GM21737 (cell line): ENCODE measurements around the gene AKNA.
"Not testable (repeated sequence)": the region's sequence is repeated elsewhere in the genome, so short reads cannot be mapped to it uniquely, and the experiment has no call there.

Experiments used
- ATAC-seq: cut with Tn5 transposase; IDR thresholded peaks from one replicate; pipeline ENCODE4 v1.9.1; 2021; ENCODE audit warnings: mild to moderate bottlenecking, moderate library complexity; ENCODE audit not compliant: unreplicated experiment

The AKNA gene

DNA sequence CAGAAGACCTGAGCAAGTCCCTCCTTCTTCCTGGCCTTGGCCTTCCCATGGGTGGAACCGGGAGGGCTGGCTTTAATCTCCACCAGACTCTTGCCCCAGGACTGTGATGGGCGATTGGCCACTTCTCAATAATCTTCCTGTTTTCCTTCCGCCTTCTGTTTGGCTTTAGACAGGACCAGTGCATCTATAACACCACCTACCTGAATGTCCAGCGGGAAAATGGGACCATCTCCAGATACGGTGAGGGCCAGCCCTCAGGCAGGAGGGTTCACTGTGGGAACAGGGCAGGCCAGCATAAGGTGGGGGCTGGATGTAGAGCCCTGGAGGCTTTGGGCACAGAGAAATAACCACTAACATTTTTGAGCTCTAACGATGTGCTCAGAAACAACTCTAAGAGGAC lies 63.9 kb downstream of the AKNA start:
- not testable (repeated sequence) for ATAC-seq

- not testable (repeated sequence) for ATAC-seq
These were observed 64.8 kb downstream of the AKNA start, which contains the start of gene ORM1 for GRCh38 chr9:114322831-114323531. Gene ORM1 (plus strand): TSS chr9:114323098. CDS start chr9:114323134, 36 bp downstream.

DNA sequence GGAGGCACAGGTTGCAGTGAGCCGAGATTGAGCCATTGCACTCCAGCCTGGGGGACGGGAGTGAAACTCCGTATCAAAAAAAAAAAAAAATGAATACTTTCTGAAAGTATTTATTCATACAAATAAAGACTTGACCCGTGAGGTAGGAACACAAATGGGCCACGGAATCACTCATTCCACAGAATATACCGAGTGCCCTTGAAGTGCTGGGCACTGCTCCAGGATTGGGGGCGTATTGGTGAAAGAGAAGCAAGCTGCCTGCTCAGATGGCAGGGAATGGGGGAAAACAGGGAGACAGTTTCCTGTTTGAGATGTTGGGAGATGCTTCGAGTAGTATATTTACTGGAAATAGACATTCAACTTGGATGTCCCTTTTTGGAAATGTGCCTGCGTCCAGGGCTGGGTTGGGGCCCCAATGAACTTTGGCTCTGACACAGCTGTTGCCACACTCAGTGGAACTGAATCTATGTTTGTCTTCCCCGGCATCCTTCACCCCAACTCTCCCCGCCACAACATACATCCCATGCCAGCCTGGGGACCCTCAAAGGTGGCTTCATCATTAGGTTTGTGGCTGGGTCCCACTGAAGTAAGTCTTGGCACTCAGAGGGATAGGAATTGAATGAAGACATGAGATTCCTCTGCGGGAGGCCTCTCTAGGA lies 65.5 kb downstream of the AKNA start:
- not testable (repeated sequence) for ATAC-seq

DNA sequence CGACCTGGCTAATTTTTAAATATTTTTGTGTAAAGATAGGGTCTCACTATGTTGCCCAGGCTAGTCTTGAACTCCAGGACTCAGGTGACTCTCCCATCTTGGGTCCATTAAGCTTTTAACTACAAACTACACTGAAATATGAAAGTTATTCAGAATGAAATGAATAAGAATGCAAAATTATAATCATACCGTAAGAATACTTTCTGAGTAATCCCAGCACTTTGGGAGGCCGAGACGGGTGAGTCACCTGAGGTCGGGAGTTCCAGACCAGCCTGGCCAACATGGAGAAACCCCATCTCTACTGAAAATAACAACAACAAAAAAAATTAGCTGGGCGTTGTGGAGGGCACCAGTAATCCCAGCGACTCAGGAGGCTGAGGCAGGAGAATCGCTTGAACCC lies 66.0 kb downstream of the AKNA start:
- ATAC-seq: no peak

GRCh38 chr9:114320710-114321109 lies 67.1 kb downstream of the AKNA start:
- ATAC-seq: not testable (repeated sequence)

DNA sequence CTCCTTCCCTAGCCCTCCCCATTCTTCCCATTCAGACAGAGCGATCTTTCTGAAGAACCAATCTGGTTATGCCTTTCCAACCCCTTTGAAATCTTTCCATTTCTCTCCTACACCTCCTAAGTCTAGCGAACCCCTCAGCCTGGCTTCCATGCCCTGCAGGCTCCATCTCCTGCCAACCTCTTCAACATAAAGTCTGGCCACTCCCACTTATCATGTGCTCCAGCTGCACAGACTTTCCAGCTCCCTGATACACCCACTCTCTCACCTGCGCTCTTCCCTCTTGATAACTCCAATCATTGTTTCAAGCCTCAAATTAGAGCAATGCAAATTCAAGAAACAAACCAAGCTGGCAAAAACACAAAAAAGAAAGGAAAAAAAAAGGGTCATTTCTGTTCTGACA lies 68.6 kb downstream of the AKNA start:
- no peak for ATAC-seq

GRCh38 chr9:114318416-114318815 lies 69.4 kb downstream of the AKNA start:
- ATAC-seq: no peak

- no peak for ATAC-seq
These were observed 70.0 kb downstream of the AKNA start for GRCh38 chr9:114317665-114318357.

DNA sequence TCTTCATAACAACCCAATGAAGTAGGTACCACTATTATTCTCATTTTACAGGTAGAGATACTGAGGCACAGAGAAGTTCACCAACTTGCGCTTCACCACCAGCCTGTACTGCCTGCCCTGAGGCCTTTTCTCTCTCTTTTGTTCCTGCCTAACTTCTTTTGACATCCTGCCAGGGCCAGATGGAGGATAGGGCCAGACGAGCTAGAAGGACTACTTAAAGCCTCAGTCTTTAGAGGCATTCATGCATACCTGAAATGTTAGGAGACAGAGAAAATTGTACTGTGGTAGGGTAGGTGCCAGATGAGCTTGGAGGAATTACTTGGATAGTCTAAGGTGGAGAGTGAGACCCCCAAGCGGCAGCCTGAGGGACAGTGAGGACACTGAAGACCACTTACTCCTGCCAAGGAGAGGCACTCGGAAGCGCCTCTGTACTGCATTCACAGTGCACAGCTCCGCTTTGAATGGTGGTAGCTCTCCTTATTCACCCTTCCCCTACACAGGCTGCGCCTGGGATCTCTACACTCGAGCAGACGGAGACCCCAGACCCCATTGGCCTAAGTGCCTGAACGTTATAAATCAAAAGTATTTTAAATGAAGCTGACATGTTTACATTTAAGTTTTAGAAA lies 71.1 kb downstream of the AKNA start:
- ATAC-seq: no peak

DNA sequence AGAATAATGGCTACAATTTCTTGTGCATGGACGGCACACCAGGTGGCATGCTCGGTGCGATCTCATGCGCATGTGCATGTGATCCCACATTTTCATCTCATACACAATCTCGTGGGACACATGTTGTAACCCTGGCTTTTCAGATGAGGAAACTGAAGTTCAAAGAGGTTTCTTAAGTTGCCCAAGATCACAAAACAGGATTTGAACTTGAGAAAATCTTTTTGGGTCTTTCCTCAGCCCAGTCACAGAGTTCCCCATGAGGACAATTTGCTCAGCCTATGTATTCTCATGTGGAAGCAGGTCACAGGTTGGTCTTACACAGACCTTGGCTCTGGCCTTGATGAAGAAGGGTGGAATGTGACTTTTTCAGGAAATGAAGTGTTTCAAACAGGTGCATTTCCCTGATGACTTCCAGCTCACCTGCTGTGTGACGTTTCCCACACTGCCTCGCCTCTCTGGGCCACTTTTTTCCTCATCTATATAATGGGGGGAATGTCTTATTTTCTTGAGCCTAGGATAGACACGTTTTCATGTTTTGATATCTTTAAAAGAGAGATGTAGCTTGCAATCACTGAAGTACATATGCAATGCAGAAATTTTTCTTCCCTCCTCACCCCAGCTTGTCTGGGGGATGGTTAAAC lies 71.9 kb downstream of the AKNA start:
- ATAC-seq: no peak

- no peak for ATAC-seq
These were observed 72.7 kb downstream of the AKNA start for GRCh38 chr9:114314881-114315722.

- ATAC-seq: no peak
These were observed 73.4 kb downstream of the AKNA start for GRCh38 chr9:114314256-114314867.

DNA sequence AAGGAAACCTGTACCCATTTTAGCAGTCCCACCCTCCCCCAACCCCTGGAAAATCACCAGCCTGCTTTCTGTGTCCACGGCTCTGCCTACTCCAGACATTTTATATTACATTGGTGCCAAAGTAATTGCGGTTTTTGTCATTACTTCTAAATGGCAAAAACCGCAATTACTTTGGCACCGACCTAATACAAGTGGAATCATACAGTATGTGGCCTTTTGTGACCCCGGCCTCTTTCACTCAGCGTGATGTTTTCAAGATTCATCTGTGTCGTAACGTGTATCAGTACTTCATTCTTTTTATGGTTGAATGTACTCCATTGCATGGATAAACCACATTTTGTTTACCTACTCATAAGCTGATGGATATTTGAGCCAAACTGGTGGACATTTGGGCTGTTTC lies 74.6 kb downstream of the AKNA start:
- ATAC-seq: no peak

DNA sequence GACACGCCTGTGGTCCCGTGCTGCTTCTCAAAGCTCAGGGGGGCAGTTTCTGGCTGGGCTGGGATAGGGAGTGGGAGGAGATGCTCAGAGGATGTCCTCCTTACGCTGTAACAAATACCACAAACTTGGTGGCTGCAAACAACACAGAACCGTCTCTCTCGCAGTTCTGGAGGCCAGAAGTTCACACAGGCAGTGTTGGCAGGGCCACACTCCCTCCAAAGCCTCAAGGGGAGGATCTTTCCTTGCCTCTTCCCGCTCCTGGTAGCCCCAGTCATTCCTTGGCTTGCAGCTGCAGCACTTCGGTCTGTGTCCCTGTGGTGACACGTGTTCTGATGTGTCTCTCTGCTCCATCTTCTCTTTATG lies 75.3 kb downstream of the AKNA start:
- ATAC-seq: no peak

GRCh38 chr9:114311571-114312512 lies 75.9 kb downstream of the AKNA start:
- ATAC-seq: no peak

DNA sequence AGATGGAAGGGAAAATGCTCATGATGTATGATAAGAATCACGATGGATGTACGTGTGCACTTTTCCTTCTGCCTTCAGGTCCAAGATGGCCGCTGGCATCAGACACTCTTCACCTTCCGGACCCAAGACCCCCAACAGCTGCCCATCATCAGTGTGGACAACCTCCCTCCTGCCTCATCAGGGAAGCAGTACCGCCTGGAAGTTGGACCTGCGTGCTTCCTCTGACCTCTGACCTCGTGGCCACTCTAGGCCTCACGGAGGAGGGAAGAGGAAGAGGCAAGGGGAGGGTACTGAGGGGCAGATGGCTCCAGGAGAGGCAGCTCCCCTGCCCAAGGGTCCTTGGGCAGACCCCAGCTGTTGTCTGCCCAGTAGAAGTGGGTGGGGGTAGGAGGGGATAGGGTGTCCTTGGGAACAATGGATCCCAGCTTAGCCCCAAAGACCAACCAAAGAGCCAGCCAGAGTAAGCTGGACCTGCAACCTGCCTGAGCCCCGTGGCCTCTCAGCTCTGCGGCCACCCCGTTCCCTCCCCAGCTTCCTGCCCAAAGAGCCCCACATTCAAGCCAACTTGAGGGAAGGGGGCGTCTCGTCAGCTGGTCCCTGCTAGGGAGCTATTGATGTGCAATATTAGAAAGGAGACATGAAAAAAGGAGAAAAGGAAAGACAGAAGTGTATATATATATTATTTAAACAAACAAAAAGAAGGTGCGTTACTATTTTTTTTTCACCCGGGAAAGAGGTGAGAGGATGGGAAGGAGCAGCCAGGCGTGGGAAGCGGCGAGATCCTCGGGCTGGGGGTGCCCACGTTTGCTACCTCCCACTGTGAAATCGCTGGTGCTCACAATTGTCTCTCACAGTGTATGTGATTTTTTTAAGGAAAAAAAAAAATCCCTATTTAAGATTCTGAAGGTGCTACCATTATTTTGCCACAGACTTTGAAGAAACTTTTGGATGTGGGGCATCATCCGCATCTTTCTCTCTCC lies 77.0 kb downstream of the AKNA start:
- ATAC-seq: no peak

DNA sequence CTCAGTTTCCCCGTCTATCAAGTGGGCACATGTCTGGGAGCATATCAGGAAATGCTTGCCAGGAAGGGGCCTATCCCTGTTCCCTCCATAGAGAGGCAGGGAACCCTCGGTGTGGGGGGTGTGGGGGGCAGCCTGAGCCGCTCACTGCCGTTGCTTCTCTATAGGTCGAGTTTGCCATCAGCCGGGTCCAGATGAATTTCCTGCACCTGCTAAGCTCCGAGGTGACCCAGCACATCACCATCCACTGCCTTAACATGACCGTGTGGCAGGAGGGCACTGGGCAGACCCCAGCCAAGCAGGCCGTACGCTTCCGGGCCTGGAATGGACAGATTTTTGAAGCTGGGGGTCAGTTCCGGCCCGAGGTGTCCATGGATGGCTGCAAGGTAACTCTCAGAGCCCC lies 78.7 kb downstream of the AKNA start:
- ATAC-seq: no peak
